ENCODE data around the gene GRID2. TPM values are rescaled to one million over a fixed set of nuclear protein-coding genes. Genes with fewer than 3 reads are reported as not detected.

The GRID2 gene
- total and polyA plus RNA-seq, 5 experiments from 2014 or later, result not detected

DNA sequence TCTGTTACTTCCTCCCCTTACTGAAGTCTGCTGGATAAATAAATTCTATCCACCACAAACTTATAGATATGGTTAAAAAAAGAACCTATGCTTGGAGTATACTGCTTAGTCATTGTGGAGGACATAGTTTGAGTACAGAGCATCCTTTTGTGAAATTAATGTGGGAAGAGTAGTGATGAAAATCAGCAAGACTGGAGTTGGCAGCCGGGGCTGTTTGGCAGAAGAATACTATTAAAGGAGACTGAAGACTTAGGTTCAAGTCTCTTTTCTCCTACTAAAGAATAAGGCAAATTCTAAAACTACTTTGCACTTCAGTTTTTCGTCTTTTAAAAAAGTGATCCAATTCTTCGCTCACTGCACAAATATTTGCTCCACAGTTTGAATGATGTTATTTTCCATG lies 1198.2 kb downstream of the GRID2 start:
- H3K36me3 Mint-ChIP-seq, result no peaks in the 10 kb centered on the region
- DNase-seq (no peak), ATAC-seq (no peak)
- POLR2A ChIA-PET, result no interaction called here
- no peak overlapping the region for H3K4me3 Mint-ChIP-seq
- H3K27me3 Mint-ChIP-seq, result no peaks in the 10 kb centered on the region
- no peaks in the 10 kb centered on the region for H3K4me1 Mint-ChIP-seq
- no peak overlapping the region for H3K27ac Mint-ChIP-seq
- peaks cover 3 to 37% (median 5%) of the 10 kb centered on the region in 9 donors for H3K9me3 Mint-ChIP-seq

DNA sequence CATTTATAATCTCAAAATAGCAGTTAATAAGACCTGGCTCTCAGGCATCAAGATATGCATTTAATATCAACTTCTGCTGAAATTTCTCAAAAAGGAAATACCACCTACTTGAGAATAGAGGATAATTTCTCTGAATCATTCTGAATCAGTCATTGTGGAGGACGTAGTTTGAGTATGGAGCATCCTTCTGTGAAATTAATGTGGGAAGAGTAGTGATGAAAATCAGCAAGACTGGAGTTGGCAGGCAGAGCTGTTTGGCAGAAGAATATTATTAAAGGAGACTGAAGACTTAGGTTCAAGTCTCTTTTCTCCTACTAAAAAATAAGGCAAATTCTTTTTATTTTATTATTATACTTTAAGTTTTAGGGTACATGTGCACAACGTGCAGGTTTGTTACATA lies 1199.2 kb downstream of the GRID2 start:
- Mint-ChIP-seq H3K27me3 (no peaks in the 10 kb centered on the region), H3K9me3 (peaks cover 0 to 37% (median 5%) of the 10 kb centered on the region in 9 donors), H3K4me3 (no peak overlapping the region), H3K36me3 (no peaks in the 10 kb centered on the region), H3K27ac (no peak overlapping the region), H3K4me1 (no peaks in the 10 kb centered on the region)
- DNase-seq, result no peak
- no peak for ATAC-seq
- POLR2A ChIA-PET, result no interaction called here

DNA sequence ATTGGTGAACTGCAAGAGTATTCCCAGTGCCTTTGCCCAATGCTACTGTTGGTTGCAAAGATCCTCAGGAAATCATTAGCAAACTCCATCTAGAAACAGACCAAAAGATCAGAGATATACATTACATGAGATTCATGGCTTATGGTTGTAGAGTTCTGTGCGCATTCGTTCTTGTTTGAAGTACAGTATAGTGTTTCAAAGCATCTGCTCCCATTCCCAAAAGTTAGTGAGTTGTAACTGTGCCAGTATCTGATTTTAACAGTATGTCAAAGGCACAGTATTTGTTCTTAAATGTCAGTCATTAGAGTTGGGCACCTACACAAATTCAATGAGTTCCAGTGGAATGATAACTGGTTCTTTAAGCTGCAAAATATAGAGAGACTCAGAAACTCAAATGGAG lies 1210.1 kb downstream of the GRID2 start:
- DNase-seq (no peak), ATAC-seq (no peak)
- no peaks in the 10 kb centered on the region for H3K36me3 Mint-ChIP-seq
- H3K9me3 Mint-ChIP-seq, result peaks cover 0 to 10% (median 0%) of the 10 kb centered on the region in 9 donors
- no peak overlapping the region for H3K27ac Mint-ChIP-seq
- H3K27me3 Mint-ChIP-seq, result no peaks in the 10 kb centered on the region
- H3K4me3 Mint-ChIP-seq, result no peak overlapping the region
- no peaks in the 10 kb centered on the region for H3K4me1 Mint-ChIP-seq
- POLR2A ChIA-PET, result no interaction called here

DNA sequence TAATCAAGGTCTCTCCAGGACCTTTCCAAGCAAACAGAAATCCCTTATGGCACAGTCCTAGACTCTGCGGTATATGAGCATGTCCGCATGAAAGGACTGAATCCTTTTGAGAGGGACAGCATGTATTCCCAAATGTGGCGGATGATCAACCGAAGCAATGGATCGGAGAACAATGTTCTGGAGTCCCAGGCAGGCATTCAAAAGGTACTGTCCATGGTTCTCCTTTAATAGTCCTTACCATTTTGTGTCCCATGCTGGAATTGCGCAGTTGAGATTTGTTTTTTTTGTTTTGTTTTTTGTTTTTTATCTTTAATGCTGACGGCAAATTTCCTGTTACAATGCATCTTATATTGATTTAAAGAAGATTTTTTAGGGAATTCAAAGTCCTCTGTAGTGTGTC lies 1211.4 kb downstream of the GRID2 start:
- Mint-ChIP-seq H3K27me3 (no peaks in the 10 kb centered on the region), H3K9me3 (peaks cover 0 to 10% (median 0%) of the 10 kb centered on the region in 9 donors), H3K36me3 (no peaks in the 10 kb centered on the region), H3K4me1 (no peaks in the 10 kb centered on the region), H3K4me3 (no peak overlapping the region), H3K27ac (no peak overlapping the region)
- no peak for DNase-seq
- ATAC-seq, result no peak
- POLR2A ChIA-PET, result no interaction called here

DNA sequence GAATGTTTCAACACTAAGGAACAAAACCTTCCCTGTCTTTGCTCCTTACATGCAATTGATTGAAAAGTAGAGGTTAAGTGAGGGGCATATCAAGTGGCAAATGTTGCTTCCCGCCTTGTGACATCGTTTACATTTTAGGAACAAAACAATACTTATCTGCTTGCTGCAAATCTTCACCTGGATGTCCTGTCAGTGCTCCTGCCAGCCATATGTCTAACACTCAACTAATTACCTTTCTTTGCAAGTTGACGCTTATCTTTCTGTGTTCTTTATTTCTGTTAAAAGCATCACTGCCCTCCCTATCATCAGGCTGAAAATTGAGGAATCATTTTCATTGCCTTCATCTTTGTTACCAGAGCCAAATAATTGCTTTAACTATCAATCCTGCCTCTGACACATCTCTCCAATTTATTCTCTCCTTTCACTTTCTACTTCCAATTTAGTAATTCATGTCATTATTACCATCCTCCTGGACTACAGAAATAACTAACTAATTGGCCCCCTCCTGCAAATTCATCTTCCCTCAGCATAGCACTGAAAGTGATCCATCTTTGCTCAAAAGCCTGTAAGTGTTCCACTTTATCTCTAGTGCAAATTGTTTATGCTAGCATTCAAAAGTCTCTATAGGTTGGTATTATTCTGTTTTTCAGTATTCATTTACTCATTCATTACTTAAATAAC lies 1226.1 kb downstream of the GRID2 start:
- H3K9me3 Mint-ChIP-seq, result peaks cover 0 to 22% (median 4%) of the 10 kb centered on the region in 9 donors
- no peaks in the 10 kb centered on the region for H3K27me3 Mint-ChIP-seq
- no peak for DNase-seq
- ATAC-seq, result no peak
- H3K27ac Mint-ChIP-seq, result no peak overlapping the region
- H3K4me1 Mint-ChIP-seq, result no peaks in the 10 kb centered on the region
- POLR2A ChIA-PET, result no interaction called here
- no peaks in the 10 kb centered on the region for H3K36me3 Mint-ChIP-seq
- no peak overlapping the region for H3K4me3 Mint-ChIP-seq

DNA sequence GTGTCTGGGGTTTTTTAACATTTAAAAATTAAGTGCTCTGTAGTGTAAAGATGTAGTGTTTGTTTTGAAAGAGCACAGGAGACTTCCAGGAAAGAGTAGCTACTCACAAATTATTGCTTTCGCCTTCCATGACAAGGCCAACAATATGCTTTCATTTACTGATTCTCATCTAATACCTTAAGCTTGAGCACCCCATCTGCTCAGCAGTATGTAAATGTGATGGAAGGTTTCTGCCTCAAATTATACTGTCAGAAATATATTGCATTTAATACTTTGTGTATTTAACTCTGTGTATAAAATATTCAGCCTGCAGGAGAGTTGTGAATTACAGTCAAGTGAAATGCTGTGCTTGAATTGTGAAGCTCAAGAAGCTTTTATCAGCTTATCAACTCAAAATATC lies 1228.5 kb downstream of the GRID2 start:
- H3K27ac Mint-ChIP-seq, result no peak overlapping the region
- no peaks in the 10 kb centered on the region for H3K27me3 Mint-ChIP-seq
- H3K36me3 Mint-ChIP-seq, result no peaks in the 10 kb centered on the region
- no peak overlapping the region for H3K4me3 Mint-ChIP-seq
- POLR2A ChIA-PET, result no interaction called here
- H3K9me3 Mint-ChIP-seq, result peaks cover 0 to 22% (median 5%) of the 10 kb centered on the region in 9 donors
- no peak for ATAC-seq
- H3K4me1 Mint-ChIP-seq, result no peaks in the 10 kb centered on the region
- no peak for DNase-seq

DNA sequence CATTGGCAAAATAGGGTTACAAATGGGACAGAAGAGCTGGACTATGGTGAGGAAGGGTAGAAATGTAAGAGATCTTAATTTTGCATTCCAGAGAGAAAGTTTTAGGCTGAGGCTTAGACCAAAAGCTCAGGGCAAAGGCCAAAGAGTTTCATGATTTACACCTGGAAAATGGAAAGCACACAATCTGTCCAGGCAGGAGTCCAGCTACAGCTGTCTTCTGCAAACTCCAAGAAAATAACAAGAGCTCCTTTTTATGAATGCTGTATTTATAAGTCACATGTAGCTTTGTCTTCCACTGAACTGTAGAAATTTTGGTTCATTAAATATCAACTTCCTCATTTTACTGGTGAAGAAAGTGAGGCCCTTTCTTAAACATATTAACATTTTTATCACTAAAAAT lies 1236.8 kb downstream of the GRID2 start:
- no peak overlapping the region for H3K27ac Mint-ChIP-seq
- DNase-seq (no peak), ATAC-seq (no peak)
- POLR2A ChIA-PET, result no interaction called here
- H3K27me3 Mint-ChIP-seq, result no peaks in the 10 kb centered on the region
- H3K4me1 Mint-ChIP-seq, result no peaks in the 10 kb centered on the region
- H3K36me3 Mint-ChIP-seq, result no peaks in the 10 kb centered on the region
- H3K9me3 Mint-ChIP-seq, result peaks cover 0 to 24% (median 0%) of the 10 kb centered on the region in 9 donors
- H3K4me3 Mint-ChIP-seq, result no peak overlapping the region

DNA sequence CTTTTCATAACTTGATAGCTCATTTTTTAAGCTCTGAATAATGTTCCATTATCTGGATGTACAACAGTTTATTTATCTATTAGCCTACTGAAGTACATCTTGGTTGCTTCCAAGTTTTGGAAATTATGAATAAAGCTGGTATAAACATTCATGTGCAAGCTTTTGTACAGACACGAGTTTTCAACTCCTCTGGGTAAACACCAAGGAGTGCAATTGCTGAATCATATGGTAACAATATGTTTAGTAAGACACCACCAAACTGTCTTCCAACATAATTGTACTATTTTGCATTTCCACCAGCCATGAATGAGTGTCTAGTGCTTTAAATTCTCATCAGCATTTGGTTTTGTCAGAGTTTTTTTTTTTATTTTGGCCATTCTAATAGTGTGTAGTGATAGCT lies 1258.1 kb downstream of the GRID2 start:
- DNase-seq, result no peak
- H3K27ac Mint-ChIP-seq, result no peak overlapping the region
- no peaks in the 10 kb centered on the region for H3K27me3 Mint-ChIP-seq
- H3K4me1 Mint-ChIP-seq, result no peaks in the 10 kb centered on the region
- no peak for ATAC-seq
- no peaks in the 10 kb centered on the region for H3K36me3 Mint-ChIP-seq
- H3K9me3 Mint-ChIP-seq, result peaks cover 0 to 24% (median 13%) of the 10 kb centered on the region in 9 donors
- H3K4me3 Mint-ChIP-seq, result no peak overlapping the region
- POLR2A ChIA-PET, result no interaction called here

DNA sequence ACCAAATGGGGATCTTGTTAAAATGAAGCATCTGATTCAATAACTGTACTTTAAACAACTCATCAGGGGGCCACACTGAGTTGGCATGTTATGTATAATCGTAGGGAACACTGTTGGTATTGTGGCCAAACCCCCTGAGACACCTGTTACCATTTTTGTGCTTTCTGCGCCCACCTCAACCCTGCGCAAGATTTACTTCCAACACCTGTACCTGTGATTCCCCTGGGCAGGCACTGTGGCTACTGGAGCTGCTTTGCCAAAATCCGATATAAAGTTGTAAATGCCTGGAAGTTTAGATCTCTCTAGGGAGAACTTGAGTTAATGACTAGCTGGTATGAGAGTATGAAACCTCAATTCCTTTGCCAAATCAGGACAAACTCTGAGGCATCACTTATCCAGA lies 1265.0 kb downstream of the GRID2 start:
- Mint-ChIP-seq H3K36me3 (no peaks in the 10 kb centered on the region), H3K4me1 (no peaks in the 10 kb centered on the region), H3K9me3 (peaks cover 0 to 13% (median 5%) of the 10 kb centered on the region in 9 donors), H3K27ac (no peak overlapping the region), H3K27me3 (peaks cover 0 to 4% (median 0%) of the 10 kb centered on the region in 5 donors), H3K4me3 (no peak overlapping the region)
- no peak for DNase-seq
- POLR2A ChIA-PET, result no interaction called here
- no peak for ATAC-seq

DNA sequence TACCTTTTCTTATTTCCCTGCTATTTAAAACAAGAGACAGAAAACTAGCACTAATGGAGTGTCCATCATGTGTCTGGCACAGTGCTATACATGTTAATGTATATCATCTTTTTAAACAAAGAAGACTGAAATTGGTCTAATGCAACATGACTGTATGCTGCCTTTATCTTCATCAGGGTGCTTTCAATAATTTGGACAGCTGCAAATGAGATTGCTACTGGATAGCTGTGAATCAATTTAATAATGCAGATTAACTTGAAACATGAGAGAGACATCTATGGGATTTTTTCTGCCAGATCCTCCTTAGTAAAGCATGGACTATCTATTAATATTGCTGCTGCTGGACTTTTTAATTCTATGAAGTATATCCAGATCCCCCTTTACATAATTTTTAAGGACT lies 1269.5 kb downstream of the GRID2 start:
- ATAC-seq (no peak), DNase-seq (no peak)
- Mint-ChIP-seq H3K27ac (no peak overlapping the region), H3K4me1 (no peaks in the 10 kb centered on the region), H3K9me3 (peaks cover 0 to 24% (median 5%) of the 10 kb centered on the region in 9 donors), H3K36me3 (no peaks in the 10 kb centered on the region), H3K27me3 (peaks cover 0 to 4% (median 0%) of the 10 kb centered on the region in 5 donors), H3K4me3 (no peak overlapping the region)
- POLR2A ChIA-PET, result no interaction called here

DNA sequence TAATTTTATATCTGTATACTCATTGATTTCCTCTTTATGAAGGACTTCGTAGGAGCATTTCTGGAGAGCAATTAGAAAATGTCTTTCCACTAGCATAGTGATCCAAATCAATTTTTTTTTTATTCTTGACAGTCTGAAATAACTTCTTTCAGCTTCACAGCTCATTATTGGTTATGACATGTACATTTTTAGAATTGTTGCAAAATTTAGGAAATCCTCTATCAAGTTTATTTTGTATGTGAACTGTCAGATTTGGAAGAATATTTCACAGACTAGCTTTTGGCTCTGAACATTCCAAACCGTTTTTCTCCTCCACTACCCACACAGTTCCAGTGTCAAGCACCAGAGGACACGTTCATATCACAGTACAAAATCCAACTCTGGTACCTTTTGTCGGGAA lies 1275.2 kb downstream of the GRID2 start:
- H3K36me3 Mint-ChIP-seq, result no peaks in the 10 kb centered on the region
- H3K27me3 Mint-ChIP-seq, result no peaks in the 10 kb centered on the region
- H3K4me3 Mint-ChIP-seq, result no peak overlapping the region
- DNase-seq (no peak), ATAC-seq (no peak)
- H3K4me1 Mint-ChIP-seq, result no peaks in the 10 kb centered on the region
- H3K9me3 Mint-ChIP-seq, result peaks cover 0 to 13% (median 4%) of the 10 kb centered on the region in 9 donors
- POLR2A ChIA-PET, result no interaction called here
- H3K27ac Mint-ChIP-seq, result no peak overlapping the region

DNA sequence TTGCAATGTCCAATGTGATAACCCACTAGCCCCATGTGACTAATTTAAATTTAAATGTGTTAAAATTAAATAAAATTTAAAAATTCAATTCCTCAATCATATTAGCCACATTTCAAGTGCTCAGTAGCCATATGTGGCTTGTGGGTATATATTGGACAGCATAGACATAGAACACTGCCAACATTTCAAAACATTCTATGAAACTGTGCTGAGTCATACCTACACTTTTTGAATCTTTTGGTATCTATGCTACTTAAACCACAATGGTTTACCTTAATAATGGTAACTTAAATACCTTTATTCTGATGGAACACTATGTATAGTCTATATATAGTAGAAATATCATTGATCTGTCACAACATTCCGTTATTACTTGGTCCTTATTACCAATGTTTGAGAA lies 1301.4 kb downstream of the GRID2 start:
- ATAC-seq, result no peak
- Mint-ChIP-seq H3K27ac (no peak overlapping the region), H3K27me3 (no peaks in the 10 kb centered on the region), H3K4me1 (no peaks in the 10 kb centered on the region), H3K9me3 (peaks cover 0 to 19% (median 4%) of the 10 kb centered on the region in 9 donors), H3K4me3 (no peak overlapping the region), H3K36me3 (no peaks in the 10 kb centered on the region)
- DNase-seq, result no peak
- POLR2A ChIA-PET, result no interaction called here

DNA sequence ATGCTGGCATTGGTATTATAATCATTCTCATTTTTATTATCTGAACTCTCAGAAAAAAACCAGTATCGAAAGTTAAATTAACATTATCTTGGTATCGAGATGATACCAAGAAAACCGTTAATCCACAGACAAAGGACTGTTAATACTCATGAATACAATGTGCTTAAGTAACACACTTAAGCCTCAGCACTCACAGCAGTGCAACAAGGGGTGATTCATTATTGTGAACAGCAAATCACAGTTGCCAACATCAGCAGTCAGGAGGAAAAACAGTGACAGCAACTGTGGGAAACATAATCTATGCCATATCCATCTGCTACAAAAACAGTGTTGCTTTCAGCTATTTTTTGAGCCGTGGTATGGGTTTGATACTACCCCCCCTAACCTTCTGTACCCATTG lies 1313.8 kb downstream of the GRID2 start:
- H3K9me3 Mint-ChIP-seq, result peaks cover 0 to 10% (median 1%) of the 10 kb centered on the region in 9 donors
- ATAC-seq (no peak), DNase-seq (no peak)
- H3K27me3 Mint-ChIP-seq, result no peaks in the 10 kb centered on the region
- no peak overlapping the region for H3K4me3 Mint-ChIP-seq
- no peaks in the 10 kb centered on the region for H3K4me1 Mint-ChIP-seq
- no peak overlapping the region for H3K27ac Mint-ChIP-seq
- POLR2A ChIA-PET, result no interaction called here
- no peaks in the 10 kb centered on the region for H3K36me3 Mint-ChIP-seq

DNA sequence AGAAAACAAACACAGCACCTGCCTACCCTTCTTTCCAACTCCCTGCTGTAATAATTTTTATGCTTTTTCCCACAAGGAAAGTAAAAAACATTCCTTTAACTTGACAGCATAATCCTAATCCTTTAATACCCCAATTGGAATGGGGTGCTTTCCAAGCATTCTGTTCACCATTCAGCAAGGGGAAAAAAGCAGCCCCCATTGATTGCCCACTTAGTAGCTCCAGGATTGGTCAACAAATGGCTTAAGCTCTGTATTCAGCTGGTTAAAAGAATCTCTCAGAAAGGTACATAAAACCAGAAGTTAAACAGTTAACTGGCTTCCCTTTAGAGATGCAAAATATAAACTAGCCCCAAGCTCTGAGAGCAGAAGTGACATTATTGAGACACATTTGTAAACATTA lies 1330.0 kb downstream of the GRID2 start:
- H3K36me3 Mint-ChIP-seq, result no peaks in the 10 kb centered on the region
- ATAC-seq (no peak), DNase-seq (no peak)
- no peak overlapping the region for H3K27ac Mint-ChIP-seq
- H3K9me3 Mint-ChIP-seq, result peaks cover 0 to 14% (median 3%) of the 10 kb centered on the region in 9 donors
- no peaks in the 10 kb centered on the region for H3K27me3 Mint-ChIP-seq
- POLR2A ChIA-PET, result no interaction called here
- H3K4me3 Mint-ChIP-seq, result no peak overlapping the region
- H3K4me1 Mint-ChIP-seq, result no peaks in the 10 kb centered on the region

All from naive thymus-derived CD8-positive, alpha-beta T cell (primary cell).